ENCODE measurements around the gene SYNPR. TPM values are rescaled to one million over a fixed set of nuclear protein-coding genes. Genes with fewer than 3 reads are reported as not detected.

SYNPR gene
- total RNA-seq, 1 donor from 2014 or later = not detected

GRCh38 chr3:63652066-63652725 is 374.1 kb downstream of the SYNPR start, which contains the start of gene SNTN:
Gene SNTN, plus strand, starts transcription at chr3:63652675. Its CDS starts 13 bp downstream, at chr3:63652688.
- no peak for DNase-seq (ENCODE audit: extremely low spot score, unreplicated experiment)
- peaks cover 8% of the 10 kb centered on the region for H3K27me3 Mint-ChIP-seq (ENCODE audit: unreplicated experiment)
- no peaks in the 10 kb centered on the region for H3K9me3 Mint-ChIP-seq (ENCODE audit: unreplicated experiment)
- peaks cover 9% of the 10 kb centered on the region for H3K4me1 Mint-ChIP-seq (ENCODE audit: unreplicated experiment)
- H3K4me3 Mint-ChIP-seq (ENCODE audit: unreplicated experiment) = no peak within 1 kb of the TSS
- no peak within 1 kb of the TSS for H3K27ac Mint-ChIP-seq (ENCODE audit: unreplicated experiment)
- no peaks in the 10 kb centered on the region for H3K36me3 Mint-ChIP-seq (ENCODE audit: unreplicated experiment)
- TF ChIP-seq, protein P1, sequence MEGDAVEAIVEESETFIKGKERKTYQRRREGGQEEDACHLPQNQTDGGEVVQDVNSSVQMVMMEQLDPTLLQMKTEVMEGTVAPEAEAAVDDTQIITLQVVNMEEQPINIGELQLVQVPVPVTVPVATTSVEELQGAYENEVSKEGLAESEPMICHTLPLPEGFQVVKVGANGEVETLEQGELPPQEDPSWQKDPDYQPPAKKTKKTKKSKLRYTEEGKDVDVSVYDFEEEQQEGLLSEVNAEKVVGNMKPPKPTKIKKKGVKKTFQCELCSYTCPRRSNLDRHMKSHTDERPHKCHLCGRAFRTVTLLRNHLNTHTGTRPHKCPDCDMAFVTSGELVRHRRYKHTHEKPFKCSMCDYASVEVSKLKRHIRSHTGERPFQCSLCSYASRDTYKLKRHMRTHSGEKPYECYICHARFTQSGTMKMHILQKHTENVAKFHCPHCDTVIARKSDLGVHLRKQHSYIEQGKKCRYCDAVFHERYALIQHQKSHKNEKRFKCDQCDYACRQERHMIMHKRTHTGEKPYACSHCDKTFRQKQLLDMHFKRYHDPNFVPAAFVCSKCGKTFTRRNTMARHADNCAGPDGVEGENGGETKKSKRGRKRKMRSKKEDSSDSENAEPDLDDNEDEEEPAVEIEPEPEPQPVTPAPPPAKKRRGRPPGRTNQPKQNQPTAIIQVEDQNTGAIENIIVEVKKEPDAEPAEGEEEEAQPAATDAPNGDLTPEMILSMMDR (IDR thresholded peaks at IDR 0.05) = no peak

DNA sequence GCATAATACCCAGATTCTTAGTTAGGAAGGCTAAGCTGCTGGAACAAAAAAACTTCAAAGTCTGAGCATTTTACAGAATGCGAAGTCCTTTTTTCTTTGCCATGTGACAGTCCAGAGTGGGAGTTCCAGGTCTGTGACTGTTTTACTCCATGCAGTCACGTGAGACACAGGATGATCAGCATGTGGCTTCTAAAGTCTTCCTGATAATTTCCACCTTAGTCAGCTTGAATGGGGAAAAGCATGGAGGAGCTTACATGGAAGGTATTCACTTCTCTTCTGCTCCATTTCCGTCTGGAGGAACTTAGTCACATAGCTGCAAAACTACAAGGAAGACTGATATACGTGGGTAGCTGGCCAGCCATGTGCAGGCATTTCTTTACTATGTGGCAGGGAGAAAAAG is 376.1 kb downstream of the SYNPR start:
- peaks cover 9% of the 10 kb centered on the region for H3K4me1 Mint-ChIP-seq (ENCODE audit: unreplicated experiment)
- no peak for DNase-seq (ENCODE audit: extremely low spot score, unreplicated experiment)
- no peak overlapping the region for H3K27ac Mint-ChIP-seq (ENCODE audit: unreplicated experiment)
- no peak overlapping the region for H3K4me3 Mint-ChIP-seq (ENCODE audit: unreplicated experiment)
- TF ChIP-seq, protein P1 (IDR thresholded peaks at IDR 0.05) = no peak
- H3K9me3 Mint-ChIP-seq (ENCODE audit: unreplicated experiment) = no peaks in the 10 kb centered on the region
- H3K27me3 Mint-ChIP-seq (ENCODE audit: unreplicated experiment) = no peaks in the 10 kb centered on the region
- H3K36me3 Mint-ChIP-seq (ENCODE audit: unreplicated experiment) = no peaks in the 10 kb centered on the region

DNA sequence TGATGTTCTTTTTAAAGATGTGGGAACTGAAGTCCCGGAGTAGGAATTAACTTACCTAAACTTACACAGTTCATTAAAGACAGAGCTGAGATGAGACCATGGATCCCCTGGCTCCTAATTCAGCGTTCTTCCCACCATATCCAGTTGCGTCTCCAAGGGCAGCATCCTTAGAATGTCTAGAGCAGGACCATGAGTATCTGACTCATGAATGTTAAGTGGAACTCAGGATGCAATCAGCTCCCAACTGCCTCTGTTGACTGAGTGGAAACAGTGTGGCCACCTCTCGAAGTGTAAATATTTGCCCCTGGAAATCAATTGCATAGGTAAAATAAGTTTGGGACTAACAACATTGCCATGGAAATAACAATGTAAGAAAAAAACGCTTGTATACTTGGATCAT is 376.8 kb downstream of the SYNPR start:
- no peaks in the 10 kb centered on the region for H3K9me3 Mint-ChIP-seq (ENCODE audit: unreplicated experiment)
- no peaks in the 10 kb centered on the region for H3K27me3 Mint-ChIP-seq (ENCODE audit: unreplicated experiment)
- no peaks in the 10 kb centered on the region for H3K36me3 Mint-ChIP-seq (ENCODE audit: unreplicated experiment)
- TF ChIP-seq, protein P1 (IDR thresholded peaks at IDR 0.05) = no peak
- DNase-seq (ENCODE audit: extremely low spot score, unreplicated experiment) = no peak
- no peak overlapping the region for H3K4me3 Mint-ChIP-seq (ENCODE audit: unreplicated experiment)
- H3K27ac Mint-ChIP-seq (ENCODE audit: unreplicated experiment) = no peak overlapping the region
- peaks cover 9% of the 10 kb centered on the region for H3K4me1 Mint-ChIP-seq (ENCODE audit: unreplicated experiment)

DNA sequence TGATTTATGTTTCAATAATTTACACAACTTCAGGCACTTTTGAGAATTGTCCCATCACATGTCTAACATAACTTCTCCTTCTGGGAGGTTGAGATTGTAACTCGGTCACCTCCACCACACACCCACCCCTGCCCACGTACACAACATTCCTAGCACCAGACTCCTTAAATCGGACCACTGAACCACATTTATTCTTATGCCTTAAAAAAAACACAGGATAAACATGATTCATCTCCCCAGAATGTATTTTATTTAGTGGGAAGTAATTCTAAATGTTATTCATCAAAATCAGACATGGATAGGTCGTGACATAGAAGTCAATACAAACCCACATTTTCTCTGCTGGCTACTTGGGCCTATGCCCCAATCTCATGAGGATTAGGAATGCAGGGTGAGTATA is 377.4 kb downstream of the SYNPR start:
- H3K27ac Mint-ChIP-seq (ENCODE audit: unreplicated experiment) = peak overlapping the region; percentile 39
- H3K9me3 Mint-ChIP-seq (ENCODE audit: unreplicated experiment) = no peaks in the 10 kb centered on the region
- no peak for DNase-seq (ENCODE audit: extremely low spot score, unreplicated experiment)
- TF ChIP-seq, protein P1 (IDR thresholded peaks at IDR 0.05) = no peak
- H3K4me3 Mint-ChIP-seq (ENCODE audit: unreplicated experiment) = no peak overlapping the region
- peaks cover 9% of the 10 kb centered on the region for H3K4me1 Mint-ChIP-seq (ENCODE audit: unreplicated experiment)
- H3K27me3 Mint-ChIP-seq (ENCODE audit: unreplicated experiment) = no peaks in the 10 kb centered on the region
- H3K36me3 Mint-ChIP-seq (ENCODE audit: unreplicated experiment) = no peaks in the 10 kb centered on the region

GRCh38 chr3:63656786-63657185 is 378.7 kb downstream of the SYNPR start:
- H3K4me1 Mint-ChIP-seq (ENCODE audit: unreplicated experiment) = peaks cover 9% of the 10 kb centered on the region

More at GRCh38 chr3:63656786-63657185, 378.7 kb downstream of the SYNPR start:
- H3K36me3 Mint-ChIP-seq (ENCODE audit: unreplicated experiment) = no peaks in the 10 kb centered on the region
- H3K9me3 Mint-ChIP-seq (ENCODE audit: unreplicated experiment) = no peaks in the 10 kb centered on the region
- no peak overlapping the region for H3K4me3 Mint-ChIP-seq (ENCODE audit: unreplicated experiment)
- DNase-seq (ENCODE audit: extremely low spot score, unreplicated experiment) = no peak
- no peak overlapping the region for H3K27ac Mint-ChIP-seq (ENCODE audit: unreplicated experiment)
- no peaks in the 10 kb centered on the region for H3K27me3 Mint-ChIP-seq (ENCODE audit: unreplicated experiment)
- TF ChIP-seq, protein P1 (IDR thresholded peaks at IDR 0.05) = no peak

All from osteocyte (in vitro differentiated cells).